Measurements from ENCODE around the gene INPP5A. TPM values are rescaled to one million over a fixed set of nuclear protein-coding genes. Genes with fewer than 3 reads are reported as not detected.

The INPP5A gene
- total RNA-seq, 6 experiments from 2014 or later: 58.9 to 64.6 (median 63.8) TPM

- H3K4me1 Mint-ChIP-seq (ENCODE audit: low read depth): peaks cover 10% of the 10 kb centered on the region
- no peak overlapping the region for H3K4me3 Mint-ChIP-seq
- no peak for TF ChIP-seq CTCF (IDR thresholded peaks at IDR 0.05)
- no peak for DNase-seq
- no peaks in the 10 kb centered on the region for H3K36me3 Mint-ChIP-seq (ENCODE audit: low read depth)
- peaks cover 2% of the 10 kb centered on the region for H3K27me3 Mint-ChIP-seq (ENCODE audit: insufficient read depth)
- no peaks in the 10 kb centered on the region for H3K9me3 Mint-ChIP-seq
- H3K27ac Mint-ChIP-seq: no peak overlapping the region
Observed at GRCh38 chr10:132645630-132646442, 108.2 kb downstream of the INPP5A start.

GRCh38 chr10:132646443-132647097 is 109.0 kb downstream of the INPP5A start:
- Mint-ChIP-seq H3K27ac (no peak overlapping the region), H3K27me3 (ENCODE audit: insufficient read depth) (peaks cover 2% of the 10 kb centered on the region), H3K36me3 (ENCODE audit: low read depth) (no peaks in the 10 kb centered on the region), H3K9me3 (no peaks in the 10 kb centered on the region), H3K4me1 (ENCODE audit: low read depth) (peaks cover 3% of the 10 kb centered on the region), H3K4me3 (no peak overlapping the region)
- no peak for DNase-seq
- TF ChIP-seq CTCF (IDR thresholded peaks at IDR 0.05): no peak

DNA sequence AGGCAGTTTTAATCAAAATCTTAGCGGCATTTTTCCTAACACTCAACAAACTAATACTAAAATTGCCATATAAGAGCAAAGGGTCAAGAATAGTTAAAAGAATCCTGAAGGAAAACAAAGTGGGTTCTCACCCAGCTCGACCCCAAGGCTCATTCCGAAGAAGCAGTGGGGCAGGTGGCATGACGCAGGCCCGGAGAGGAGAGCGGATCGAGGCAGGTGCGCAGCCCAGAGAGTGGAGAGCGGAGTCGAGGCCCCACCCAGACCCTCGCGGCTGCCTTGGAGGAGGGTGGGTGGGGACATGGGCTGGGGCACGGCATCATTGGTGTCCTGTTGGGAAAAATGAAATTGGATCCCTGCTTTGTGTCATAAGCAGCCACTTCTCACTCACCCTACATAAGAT is 109.8 kb downstream of the INPP5A start:
- no peak overlapping the region for H3K27ac Mint-ChIP-seq
- no peak for TF ChIP-seq CTCF (IDR thresholded peaks at IDR 0.05)
- no peaks in the 10 kb centered on the region for H3K4me1 Mint-ChIP-seq (ENCODE audit: low read depth)
- H3K4me3 Mint-ChIP-seq: no peak overlapping the region
- DNase-seq: no peak
- peaks cover 5% of the 10 kb centered on the region for H3K27me3 Mint-ChIP-seq (ENCODE audit: insufficient read depth)
- H3K9me3 Mint-ChIP-seq: no peaks in the 10 kb centered on the region
- H3K36me3 Mint-ChIP-seq (ENCODE audit: low read depth): no peaks in the 10 kb centered on the region

- no peak for TF ChIP-seq CTCF (IDR thresholded peaks at IDR 0.05)
- DNase-seq: no peak
- Mint-ChIP-seq H3K4me3 (no peak overlapping the region), H3K27me3 (ENCODE audit: insufficient read depth) (peaks cover 5% of the 10 kb centered on the region), H3K27ac (no peak overlapping the region), H3K4me1 (ENCODE audit: low read depth) (no peaks in the 10 kb centered on the region), H3K9me3 (no peaks in the 10 kb centered on the region), H3K36me3 (ENCODE audit: low read depth) (no peaks in the 10 kb centered on the region)
Observed at GRCh38 chr10:132648072-132648850, 110.7 kb downstream of the INPP5A start.

- Mint-ChIP-seq H3K36me3 (ENCODE audit: low read depth) (no peaks in the 10 kb centered on the region), H3K4me3 (no peak overlapping the region), H3K9me3 (no peaks in the 10 kb centered on the region), H3K27ac (no peak overlapping the region), H3K4me1 (ENCODE audit: low read depth) (no peaks in the 10 kb centered on the region), H3K27me3 (ENCODE audit: insufficient read depth) (peaks cover 5% of the 10 kb centered on the region)
- TF ChIP-seq CTCF (IDR thresholded peaks at IDR 0.05): no peak
- DNase-seq: no peak
Observed at GRCh38 chr10:132648851-132649528, 111.4 kb downstream of the INPP5A start.
